ENCODE results near the gene RFTN1.

Gene RFTN1

DNA sequence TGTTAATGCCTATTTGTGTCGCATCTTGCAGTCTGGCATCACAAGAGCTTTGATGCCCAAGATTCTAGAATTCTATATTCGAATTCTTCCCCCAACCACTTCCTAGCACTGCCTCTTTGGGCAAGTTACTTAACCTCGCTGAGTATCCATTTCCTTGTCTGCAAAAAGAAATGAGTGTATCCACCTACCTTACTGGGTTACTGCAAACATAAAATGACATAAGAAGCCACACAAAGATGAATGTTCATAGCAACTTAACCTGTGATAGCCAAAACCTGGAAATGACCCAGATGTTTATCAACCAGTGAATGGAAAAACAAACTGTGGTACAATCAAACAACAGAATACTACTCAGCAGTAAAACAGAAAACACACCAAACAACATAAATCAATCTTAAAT, 24.9 kb downstream of the RFTN1 start:
- DNase-seq (ENCODE audit: low read depth in 3 of 3, low spot score in 1 of 3), result no peak

DNA sequence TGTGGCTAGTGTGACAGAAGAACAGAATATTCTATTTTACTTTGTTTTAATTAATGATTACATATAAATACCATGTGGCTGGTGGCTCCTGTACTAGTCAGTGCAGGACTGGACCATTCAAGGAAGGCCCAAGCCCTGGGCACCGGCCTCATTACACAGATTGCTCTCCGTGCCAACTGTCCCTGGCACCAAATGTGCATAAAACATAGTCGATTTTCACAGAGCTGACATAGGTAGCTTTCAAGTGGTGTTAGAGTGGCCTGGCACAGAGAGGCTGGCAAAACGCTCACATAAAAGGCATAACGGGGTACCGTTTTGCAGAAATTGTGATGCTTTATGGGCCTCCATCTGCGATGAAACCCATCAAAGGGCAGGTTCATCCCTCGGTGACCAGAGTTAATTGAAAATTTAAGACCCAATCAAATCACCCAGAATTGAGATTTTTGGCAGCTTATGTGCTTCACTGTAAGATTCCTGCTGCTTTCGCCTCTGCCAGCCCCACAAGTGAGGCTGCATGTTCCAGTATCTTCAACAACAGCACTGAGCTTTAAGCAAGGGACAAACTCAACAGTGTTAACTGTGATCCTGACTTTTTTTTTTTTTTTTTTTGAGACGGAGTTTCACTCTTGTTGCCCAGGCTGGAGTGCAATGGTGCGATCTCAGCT, 25.9 kb downstream of the RFTN1 start:
- DNase-seq (ENCODE audit: low read depth in 3 of 3, low spot score in 1 of 3), result no peak

DNA sequence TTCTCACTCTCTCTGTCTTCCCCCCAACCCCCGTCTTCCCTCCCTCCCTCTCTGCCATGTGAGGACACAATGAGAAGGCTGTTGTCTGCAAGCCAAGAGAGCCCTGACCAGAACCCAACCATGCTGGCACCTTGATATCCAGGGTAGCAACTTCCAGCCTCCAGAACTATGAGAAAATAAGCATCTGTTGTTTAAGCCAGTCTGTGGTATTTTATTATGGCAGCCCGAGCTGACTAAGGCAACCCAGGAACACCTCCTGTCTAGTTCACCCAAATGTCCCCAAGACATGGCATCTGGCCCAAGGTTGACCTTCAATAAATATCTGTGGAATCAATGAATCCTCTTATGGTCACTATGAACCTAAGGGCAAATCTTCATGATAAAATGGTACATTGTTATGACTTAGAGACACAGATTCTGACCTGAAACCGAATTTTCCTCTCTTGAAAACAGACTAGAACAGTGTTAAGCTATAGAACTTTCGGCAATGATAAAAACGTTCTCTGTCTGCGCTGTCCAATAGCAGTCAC, 26.5 kb downstream of the RFTN1 start:
- no peak for DNase-seq (ENCODE audit: low read depth in 3 of 3, low spot score in 1 of 3)

DNA sequence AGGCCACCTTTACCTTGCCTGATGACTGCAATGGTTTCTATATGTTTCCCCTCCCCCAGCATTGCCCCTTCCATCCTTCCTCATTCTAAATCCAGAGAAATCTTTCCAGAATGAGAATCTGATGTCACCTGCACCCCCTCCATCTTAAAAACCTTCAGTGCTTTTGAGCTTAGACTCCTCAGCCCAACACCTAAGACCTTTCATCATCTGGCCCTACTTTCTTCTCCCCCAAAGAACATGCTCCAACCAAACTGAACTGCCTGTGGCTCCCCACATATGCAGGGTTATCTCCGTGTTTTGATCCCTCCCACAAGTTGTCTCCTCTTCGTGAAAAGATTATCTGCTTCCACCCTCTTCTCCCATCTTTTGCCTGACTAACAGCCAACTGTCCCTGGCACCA, 27.3 kb downstream of the RFTN1 start:
- DNase-seq (ENCODE audit: low read depth in 3 of 3, low spot score in 1 of 3), result no peak

DNA sequence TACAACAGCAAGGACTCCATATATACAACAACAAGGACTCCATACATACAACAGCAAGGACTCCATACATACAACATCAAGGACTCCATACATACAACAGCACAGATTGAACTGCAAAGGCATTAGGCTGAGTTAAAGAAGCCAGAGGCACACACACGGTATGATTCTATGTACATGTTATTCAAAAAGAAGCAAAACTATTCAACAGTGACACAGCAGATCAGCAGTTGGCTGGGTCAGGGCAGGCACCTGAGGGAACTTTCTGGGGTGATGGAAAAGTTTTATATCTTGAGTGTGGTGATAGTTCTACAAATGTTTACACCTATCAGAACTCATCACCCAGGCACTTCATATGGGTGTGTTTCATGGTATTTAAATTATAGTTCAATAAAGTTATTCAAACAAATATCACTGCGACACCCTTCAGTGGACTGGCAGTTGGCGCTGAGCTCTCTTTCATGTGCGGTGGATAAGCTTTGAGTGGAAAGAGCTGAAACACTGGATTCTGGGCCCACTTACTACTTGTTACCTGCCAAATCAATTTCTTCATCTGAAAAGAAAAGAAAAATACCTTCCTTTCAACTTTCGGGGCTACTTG, 28.0 kb downstream of the RFTN1 start:
- no peak for DNase-seq (ENCODE audit: low read depth in 3 of 3, low spot score in 1 of 3)

DNA sequence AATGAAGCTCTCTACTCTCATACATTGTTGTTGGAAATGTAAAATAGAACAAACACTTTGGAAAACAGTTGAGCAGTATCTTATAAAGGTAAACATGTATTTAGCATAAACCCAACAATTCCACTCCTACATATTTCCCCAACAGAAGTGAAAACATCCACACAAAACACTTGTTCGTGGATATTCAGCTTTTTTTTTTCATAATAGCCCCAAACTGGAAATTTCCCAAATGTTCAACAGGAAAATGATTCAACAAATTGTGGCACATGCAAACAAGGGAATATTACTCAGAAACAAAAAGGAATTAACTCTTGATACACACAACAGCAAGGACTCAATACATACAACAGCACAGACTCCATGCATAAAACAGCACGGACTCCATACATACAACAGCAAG, 28.5 kb downstream of the RFTN1 start:
- DNase-seq (ENCODE audit: low read depth in 3 of 3, low spot score in 1 of 3), result no peak

DNA sequence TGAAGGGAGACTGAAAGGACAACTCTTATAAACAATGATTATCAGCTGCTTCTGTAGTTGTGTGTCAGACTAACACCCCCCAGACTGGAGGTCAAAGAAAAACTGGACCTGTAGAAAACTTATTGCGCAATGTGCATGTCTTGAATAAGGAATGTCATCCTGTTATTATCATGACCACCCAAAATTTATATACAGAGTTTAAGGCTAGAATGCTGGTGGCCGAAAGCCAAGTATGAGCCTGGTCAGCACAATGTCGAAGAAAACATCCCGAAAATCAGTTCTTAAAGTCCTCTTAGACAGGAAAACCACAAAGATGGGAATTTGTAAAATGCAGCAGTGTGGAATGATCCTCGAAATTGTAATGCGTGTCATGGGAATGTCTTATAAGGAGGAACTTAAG, 29.3 kb downstream of the RFTN1 start:
- no peak for DNase-seq (ENCODE audit: low read depth in 3 of 3, low spot score in 1 of 3)

DNA sequence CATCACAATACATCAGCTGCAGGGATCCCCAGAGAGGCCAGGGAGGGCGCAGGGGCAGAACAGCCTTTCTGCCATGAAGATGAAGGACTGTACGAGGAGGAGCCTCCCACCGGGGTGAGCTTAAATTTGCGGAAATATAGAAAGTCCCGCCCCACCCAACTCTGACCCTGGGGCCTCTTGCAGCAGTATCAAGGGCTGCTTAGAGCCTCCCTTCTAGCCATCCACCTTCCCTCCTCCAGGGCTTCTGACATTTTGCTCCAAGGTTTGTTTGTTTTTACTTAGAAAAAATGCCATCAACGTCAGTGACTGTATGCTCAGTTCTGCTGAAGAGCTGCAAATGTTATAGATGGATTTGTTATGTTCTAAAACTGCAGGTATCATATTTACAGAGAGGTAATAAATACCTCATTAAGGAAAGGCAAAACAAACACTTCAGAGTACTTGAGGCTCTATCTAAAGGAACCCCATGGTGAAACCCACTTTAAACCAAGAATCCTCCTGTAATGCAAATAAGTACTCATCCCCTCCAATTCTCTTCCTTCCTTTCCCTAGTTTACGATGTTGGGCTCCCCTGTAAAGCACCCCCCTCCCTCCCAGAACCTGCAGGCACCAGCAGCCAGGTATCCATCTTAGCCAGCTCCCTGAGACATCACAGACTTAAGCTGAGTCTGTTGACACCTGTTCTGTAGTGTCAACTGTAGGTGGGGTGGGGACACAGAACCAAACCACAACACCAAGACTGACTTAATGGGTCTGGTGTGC, 30.5 kb downstream of the RFTN1 start:
- DNase-seq (ENCODE audit: low read depth in 3 of 3, low spot score in 1 of 3), result no peak

DNA sequence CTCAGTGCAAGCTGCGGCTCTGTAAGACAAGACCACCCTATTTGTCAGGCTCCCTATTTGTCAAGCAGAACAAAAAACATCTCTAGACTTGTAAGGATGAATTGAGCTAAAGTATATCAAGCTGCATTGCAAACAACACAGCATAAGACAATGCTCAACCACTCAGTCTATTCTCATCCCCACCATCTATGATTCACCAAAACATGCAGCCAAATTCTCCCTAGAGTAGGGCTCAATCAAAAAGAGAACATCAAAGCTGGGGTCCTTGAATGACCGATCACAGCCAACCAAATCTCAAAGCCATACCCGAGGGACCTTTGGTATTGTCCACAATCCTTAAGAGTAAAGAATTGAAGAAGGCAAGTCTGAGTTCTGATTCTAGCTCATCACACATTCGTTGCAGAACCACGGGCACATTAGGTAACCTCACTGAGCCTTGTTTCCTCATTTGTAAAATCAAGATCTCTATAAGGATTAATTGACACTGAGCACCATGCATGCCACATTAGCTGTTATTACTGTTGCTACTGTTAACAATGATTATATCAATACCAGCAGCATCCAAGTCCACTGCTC, 31.2 kb downstream of the RFTN1 start:
- no peak for DNase-seq (ENCODE audit: low read depth in 3 of 3, low spot score in 1 of 3)

DNA sequence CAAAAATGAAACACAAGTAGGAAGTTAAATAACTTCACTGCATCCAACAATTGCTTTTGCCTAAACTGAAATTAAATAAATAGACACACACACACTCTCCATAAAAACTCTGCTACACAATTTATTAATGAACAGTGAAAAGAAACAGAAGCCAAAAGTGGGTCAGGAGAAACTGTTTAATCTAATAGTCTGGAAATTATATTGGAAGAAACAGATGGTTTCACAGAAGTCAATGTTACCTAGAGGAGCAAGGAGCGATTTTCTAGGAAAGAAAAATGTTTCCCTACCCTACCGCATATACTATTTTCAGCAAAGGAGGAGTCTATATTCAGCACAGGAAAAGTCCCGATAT, 32.0 kb downstream of the RFTN1 start:
- DNase-seq (ENCODE audit: low read depth in 3 of 3, low spot score in 1 of 3), result no peak

DNA sequence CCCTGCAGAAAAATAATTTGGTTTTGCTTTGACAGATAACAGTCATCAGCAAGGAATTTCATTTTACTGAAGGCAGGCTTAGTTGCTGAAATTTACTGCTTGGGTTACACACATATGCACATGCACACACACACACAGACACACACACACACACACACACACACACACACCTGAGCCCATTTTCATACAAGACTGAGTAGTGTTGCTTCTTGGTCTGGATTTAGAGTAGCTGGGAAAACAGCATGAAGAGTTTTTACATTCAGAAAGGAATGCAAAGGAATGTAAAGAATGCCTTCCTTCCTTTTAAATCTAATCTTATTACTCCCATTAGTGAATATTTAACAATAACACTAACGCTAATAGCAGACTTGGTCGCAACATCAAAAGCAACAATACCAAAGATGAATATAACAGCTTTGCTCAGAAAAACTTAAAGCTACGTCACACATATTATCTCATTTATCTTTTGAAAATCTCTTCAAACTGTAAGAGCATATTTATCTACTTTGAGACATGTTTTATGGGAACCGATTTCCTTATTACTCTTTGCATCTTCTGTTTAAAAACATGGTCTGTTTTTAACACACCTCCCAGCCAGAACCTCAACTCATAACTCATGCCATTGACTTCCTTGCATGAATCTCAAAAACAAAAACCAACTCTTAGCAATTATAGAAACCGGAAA, 32.5 kb downstream of the RFTN1 start:
- DNase-seq (ENCODE audit: low read depth in 3 of 3, low spot score in 1 of 3), result no peak

DNA sequence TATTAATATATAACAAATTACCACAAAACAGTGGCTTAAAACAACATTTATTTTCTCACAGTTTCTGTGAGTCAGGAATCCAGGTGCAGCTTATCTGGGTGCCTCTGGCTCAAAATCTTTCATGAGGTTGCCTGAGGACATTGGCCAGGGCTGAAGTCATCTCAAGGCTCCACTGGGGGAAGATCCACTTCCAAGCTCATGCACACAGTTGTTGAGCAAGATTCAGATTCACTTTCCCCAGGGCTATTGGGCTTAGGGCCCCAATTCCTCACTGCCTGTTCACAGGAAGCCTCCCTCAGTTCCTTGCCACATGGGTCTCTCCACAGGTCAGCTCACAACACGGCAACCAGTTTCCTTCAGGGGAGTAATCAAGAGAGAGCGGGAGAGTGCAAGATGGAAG, 35.0 kb downstream of the RFTN1 start:
- no peak for DNase-seq (ENCODE audit: low read depth in 3 of 3, low spot score in 1 of 3)

DNA sequence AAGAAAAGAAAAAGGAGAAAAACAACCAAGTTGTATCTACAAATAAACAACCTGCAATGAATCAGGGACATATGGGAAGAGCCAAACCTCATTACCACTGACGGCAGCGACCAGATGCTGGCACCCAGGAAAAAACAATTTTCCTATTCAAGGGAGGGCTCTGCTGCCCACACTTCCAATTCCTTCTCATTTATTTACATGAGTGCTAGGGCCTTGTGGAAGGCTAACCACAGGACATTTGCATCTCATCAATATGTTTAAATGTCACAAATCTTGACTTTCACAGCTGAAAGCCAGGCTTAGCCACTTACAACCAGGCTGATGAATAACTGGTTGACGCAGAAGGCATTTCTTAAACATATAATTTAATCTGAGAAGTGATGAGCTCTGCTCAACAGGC, 36.0 kb downstream of the RFTN1 start:
- no peak for DNase-seq (ENCODE audit: low read depth in 3 of 3, low spot score in 1 of 3)

DNA sequence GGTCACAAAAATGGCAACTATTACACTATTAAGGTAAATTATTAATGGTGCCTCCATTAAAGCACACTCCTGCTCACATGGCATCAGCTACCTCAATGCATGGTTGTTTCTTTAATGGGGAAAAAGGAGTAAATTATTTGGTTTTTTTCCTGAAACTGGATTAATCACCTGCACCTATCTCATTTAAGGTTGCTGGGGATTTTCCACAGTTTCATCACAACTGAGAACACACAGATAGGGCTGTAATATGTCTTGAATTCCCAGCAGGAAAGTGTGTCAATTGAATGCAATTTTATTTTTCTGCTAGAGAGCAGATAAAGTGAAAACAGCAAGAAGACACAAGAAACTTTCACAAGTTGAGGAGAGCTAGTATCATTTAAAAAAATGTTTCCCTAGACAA, 36.4 kb downstream of the RFTN1 start:
- no peak for DNase-seq (ENCODE audit: low read depth in 3 of 3, low spot score in 1 of 3)

DNA sequence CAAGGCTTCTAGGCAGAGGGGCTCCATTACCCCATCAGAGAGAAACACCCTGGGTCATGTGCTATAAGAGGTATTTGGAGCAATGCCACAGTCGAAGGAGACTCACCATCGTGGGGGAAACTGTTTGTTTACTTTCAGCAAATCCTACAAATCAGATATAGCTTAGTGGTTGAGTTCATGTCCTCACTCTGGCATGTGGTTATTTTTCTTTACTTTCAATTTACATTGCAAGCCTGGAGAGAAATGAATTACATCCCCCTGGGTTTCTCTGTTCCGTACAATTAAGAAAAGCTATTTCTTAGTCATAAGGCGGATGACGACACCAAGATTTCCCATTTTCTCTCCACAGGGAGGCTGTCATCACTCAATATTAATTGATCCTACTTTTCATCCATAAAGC, 36.9 kb downstream of the RFTN1 start:
- DNase-seq (ENCODE audit: low read depth in 3 of 3, low spot score in 1 of 3), result no peak

DNA sequence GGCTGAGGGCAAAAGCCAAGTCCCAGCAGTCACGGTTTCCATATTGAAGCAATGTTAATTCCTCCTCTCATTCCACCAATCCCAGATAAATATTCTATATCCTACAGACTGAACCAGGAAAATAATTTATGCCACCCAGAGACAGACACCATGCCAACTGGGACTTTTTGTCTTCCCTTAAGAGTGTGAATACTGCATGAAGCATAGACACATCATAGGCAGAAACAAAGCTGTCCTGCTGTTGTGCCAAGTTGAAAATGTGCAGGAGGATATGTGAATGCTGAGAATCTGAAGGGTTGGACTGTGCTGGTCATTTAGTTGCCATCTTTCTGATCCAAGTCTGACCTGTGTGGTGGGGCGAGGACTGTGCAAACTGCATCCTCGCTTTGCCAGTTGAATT, 37.7 kb downstream of the RFTN1 start:
- no peak for DNase-seq (ENCODE audit: low read depth in 3 of 3, low spot score in 1 of 3)

DNA sequence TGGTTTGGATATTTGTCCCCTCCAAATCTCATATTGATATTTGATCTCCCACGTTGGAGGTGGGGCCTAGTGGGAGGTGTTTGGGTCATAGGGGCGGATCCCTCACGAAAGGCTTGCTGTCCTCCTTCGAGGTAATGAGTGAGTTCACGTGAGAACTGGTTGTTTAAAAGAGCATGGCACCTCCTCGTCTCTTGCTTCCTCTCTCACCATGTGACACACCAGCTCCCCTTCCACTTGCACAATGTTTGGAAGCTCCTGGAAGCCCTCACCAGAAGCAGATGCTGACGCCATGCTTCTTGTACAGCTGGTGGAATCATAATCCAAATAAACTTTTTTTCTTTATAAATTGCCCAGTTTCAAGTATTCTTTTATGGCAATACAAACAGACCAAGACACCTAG, 38.6 kb downstream of the RFTN1 start:
- no peak for DNase-seq (ENCODE audit: low read depth in 3 of 3, low spot score in 1 of 3)

DNA sequence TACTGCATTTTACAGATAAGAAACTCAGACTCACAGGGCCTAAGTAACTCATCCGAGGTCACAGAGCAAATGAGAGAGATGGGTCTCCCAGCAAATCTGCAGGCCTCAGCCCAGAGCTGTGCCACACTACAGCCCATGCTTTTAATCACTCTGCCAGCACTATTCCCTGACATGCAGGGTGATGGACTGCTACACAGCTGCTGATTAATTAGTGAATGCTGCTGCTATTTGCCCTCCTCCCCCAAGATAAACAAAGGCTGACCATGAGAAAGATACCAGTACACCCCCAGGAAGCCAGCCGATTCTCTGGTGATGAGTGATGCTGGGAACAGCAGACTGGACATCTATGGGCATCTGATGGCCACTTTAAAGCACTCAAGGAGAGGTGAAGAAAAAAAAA, 39.3 kb downstream of the RFTN1 start:
- DNase-seq (ENCODE audit: low read depth in 3 of 3, low spot score in 1 of 3), result no peak

DNA sequence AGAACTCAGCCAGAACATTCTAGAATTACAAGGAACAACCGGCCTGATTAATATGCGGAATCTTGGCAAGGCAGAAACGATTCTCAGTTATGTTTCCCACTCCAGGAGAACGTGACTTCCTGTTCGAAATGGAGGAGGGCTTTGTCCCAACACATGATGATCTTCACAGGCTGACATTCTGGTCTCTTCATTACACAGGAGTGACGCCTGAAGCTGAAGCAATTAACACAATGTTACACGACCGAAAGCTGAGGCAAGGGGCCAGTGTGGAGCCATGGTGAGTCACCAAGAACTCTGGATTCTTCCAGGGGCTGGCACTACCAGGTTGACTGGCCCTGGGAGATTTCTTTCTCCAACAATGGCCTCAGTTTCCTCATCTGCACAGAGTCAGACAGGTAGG, 40.9 kb downstream of the RFTN1 start:
- no peak for DNase-seq (ENCODE audit: low read depth in 3 of 3, low spot score in 1 of 3)

DNA sequence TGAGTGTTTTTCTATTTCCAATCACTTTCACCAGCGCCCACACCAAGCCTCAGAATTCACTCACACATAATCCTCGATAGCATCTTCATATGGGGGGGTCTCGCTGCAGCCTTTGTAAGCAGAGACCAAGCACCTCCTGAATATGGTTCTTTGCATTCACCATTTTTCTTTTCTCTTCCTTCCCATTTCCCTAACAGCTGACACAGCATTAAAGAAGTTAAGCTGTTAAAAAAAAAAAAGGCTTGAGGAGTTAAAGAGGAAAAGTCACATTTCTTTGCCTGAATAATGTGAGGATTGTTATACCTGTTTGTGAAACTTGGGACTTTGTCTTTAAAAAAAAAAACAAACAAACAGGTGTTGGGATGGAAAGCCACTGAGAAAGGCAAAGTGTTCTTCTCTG, 41.6 kb downstream of the RFTN1 start:
- no peak for DNase-seq (ENCODE audit: low read depth in 3 of 3, low spot score in 1 of 3)

DNA sequence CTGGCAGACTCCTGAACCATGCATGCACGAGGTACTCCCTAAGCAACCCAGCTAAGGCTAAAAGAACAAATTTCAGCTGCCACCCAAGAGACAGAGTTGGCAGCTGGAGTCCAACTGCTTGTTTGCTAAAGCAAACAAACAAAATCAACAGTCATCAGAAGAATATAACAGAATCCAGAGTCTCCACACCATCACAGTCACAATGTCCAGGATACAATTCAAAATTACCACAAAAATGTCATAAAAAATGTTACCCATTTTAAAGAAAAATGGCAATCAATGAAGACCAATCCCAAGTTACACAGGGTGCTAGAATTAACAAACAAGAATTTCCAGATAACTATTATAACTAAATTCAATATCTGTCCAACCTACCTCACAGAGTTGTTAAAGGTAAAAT, 42.9 kb downstream of the RFTN1 start:
- DNase-seq (ENCODE audit: low read depth in 3 of 3, low spot score in 1 of 3), result no peak

Measured in stimulated activated CD4-positive, alpha-beta T cell treated with anti-CD3 and anti-CD28 coated beads, TNF-alpha, amount 100 ng/mL, for 1 hour (primary cell).